ENCODE results near the gene CCNF.

DNA sequence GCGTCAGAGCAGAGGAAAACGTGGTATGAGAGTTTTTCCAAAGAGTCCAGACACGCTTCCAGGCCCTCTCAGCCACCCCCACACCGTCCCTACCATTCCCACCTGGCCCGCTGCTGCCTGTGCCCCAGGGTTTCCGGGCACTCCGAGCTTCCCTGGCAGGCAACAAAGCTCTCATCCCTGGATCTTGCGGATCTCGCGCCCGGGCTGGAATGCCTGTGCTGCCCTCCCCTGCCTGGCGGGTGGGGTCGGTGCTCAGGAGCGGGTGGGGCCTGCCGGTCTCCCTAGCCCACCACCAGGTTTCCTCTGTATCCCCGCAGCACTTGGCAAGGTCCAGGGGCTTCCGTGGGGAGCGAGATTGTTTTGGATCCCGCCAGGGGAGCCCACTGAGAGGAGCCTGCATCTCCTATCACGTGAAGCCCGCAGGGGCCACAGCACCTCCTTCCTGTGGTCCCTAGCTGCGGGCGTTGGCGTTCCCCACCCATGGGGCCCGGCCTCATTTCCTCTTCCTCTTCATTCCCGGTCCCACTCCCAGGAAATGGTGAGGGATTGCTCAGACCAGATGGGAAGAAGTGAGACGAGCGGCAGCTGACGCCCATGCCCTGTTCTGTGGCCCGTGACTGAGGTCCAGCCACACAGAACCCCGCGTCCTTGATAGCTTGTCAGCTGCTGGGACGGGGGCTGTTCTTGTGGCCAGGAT, 56.7 kb downstream of the CCNF start:
- TF ChIP-seq POLR2A (IDR thresholded peaks at IDR 0.05; ENCODE audit: borderline replicate concordance, extremely low read depth, insufficient read depth, insufficient read length): no peak
- no peak for TF ChIP-seq MAX (IDR thresholded peaks at IDR 0.05)
- no peak for TF ChIP-seq RAD21 (IDR thresholded peaks at IDR 0.05; ENCODE audit: low read depth)
- TF ChIP-seq, protein P1, sequence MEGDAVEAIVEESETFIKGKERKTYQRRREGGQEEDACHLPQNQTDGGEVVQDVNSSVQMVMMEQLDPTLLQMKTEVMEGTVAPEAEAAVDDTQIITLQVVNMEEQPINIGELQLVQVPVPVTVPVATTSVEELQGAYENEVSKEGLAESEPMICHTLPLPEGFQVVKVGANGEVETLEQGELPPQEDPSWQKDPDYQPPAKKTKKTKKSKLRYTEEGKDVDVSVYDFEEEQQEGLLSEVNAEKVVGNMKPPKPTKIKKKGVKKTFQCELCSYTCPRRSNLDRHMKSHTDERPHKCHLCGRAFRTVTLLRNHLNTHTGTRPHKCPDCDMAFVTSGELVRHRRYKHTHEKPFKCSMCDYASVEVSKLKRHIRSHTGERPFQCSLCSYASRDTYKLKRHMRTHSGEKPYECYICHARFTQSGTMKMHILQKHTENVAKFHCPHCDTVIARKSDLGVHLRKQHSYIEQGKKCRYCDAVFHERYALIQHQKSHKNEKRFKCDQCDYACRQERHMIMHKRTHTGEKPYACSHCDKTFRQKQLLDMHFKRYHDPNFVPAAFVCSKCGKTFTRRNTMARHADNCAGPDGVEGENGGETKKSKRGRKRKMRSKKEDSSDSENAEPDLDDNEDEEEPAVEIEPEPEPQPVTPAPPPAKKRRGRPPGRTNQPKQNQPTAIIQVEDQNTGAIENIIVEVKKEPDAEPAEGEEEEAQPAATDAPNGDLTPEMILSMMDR (IDR thresholded peaks at IDR 0.05 in 2 of 3, conservative IDR thresholded peaks at IDR 0.05 in 1 of 3; ENCODE audit: borderline replicate concordance in 1 of 3, insufficient read depth in 1 of 3, low read depth in 2 of 3, low read length in 2 of 3): no peak
- TF ChIP-seq REST (IDR thresholded peaks at IDR 0.05; ENCODE audit: low read depth): no peak
- TF ChIP-seq ELF1 (IDR thresholded peaks at IDR 0.05; ENCODE audit: borderline replicate concordance, low read depth): no peak
- TF ChIP-seq EZH2 (IDR thresholded peaks at IDR 0.05): no peak
- no peak for TF ChIP-seq POLR2AphosphoS5 (IDR thresholded peaks at IDR 0.05; ENCODE audit: low read depth, low read length)
- TF ChIP-seq YY1 (IDR thresholded peaks at IDR 0.05; ENCODE audit: extremely low read depth, insufficient replicate concordance, low read depth, low read length): no peak
- no peak for TF ChIP-seq SRF (IDR thresholded peaks at IDR 0.05; ENCODE audit: low read depth)
- no peak for TF ChIP-seq EZH2phosphoT487 (IDR thresholded peaks at IDR 0.05; ENCODE audit: borderline replicate concordance)
